ENCODE results near the gene TLR1.
A peak's percentile ranks its signal among the peaks of the same experiment; 100 is the strongest.
"Not testable (repeated sequence)": the region's sequence is repeated elsewhere in the genome, so short reads cannot be mapped to it uniquely, and the experiment has no call there.

The TLR1 gene

GRCh38 chr4:38807462-38807861 lies 2.9 kb upstream of the TLR1 start:
- DNase-seq (ENCODE audit: low read depth in 3 of 3) = not testable (repeated sequence)

GRCh38 chr4:38806251-38806650 lies 1.7 kb upstream of the TLR1 start:
- not testable (repeated sequence) for DNase-seq (ENCODE audit: low read depth in 3 of 3)

- DNase-seq (ENCODE audit: low read depth in 3 of 3) = peak in 1 of 3 experiments; percentile 14
These were observed 1.0 kb upstream of the TLR1 start for GRCh38 chr4:38805530-38806145.

- peak; percentile 6 to 23 (median 16) for DNase-seq (ENCODE audit: low read depth in 3 of 3)
These were observed 548 bp downstream of the TLR1 start for GRCh38 chr4:38803833-38804653.

- no peak for DNase-seq (ENCODE audit: low read depth in 3 of 3)
These were observed 1.8 kb downstream of the TLR1 start for GRCh38 chr4:38802561-38803355.

- no peak for DNase-seq (ENCODE audit: low read depth in 3 of 3)
These were observed 3.6 kb downstream of the TLR1 start for GRCh38 chr4:38800961-38801450.

GRCh38 chr4:38800366-38800765 lies 4.2 kb downstream of the TLR1 start:
- no peak for DNase-seq (ENCODE audit: low read depth in 3 of 3)

GRCh38 chr4:38795087-38795486 lies 9.5 kb downstream of the TLR1 start:
- DNase-seq (ENCODE audit: low read depth in 3 of 3) = no peak

GRCh38 chr4:38794051-38794450 lies 10.5 kb downstream of the TLR1 start:
- no peak for DNase-seq (ENCODE audit: low read depth in 3 of 3)

- DNase-seq (ENCODE audit: low read depth in 3 of 3) = no peak
These were observed 13.6 kb downstream of the TLR1 start for GRCh38 chr4:38791010-38791409.

- no peak for DNase-seq (ENCODE audit: low read depth in 3 of 3)
These were observed 16.3 kb downstream of the TLR1 start for GRCh38 chr4:38788317-38788716.

GRCh38 chr4:38787693-38788092 lies 16.9 kb downstream of the TLR1 start:
- no peak for DNase-seq (ENCODE audit: low read depth in 3 of 3)

GRCh38 chr4:38785901-38786402 lies 18.6 kb downstream of the TLR1 start:
- DNase-seq (ENCODE audit: low read depth in 3 of 3) = no peak

- DNase-seq (ENCODE audit: low read depth in 3 of 3) = no peak
These were observed 19.4 kb downstream of the TLR1 start for GRCh38 chr4:38785041-38785790.

GRCh38 chr4:38784141-38784540 lies 20.4 kb downstream of the TLR1 start:
- no peak for DNase-seq (ENCODE audit: low read depth in 3 of 3)

GRCh38 chr4:38783109-38783460 lies 21.5 kb downstream of the TLR1 start:
- DNase-seq (ENCODE audit: low read depth in 3 of 3) = no peak

GRCh38 chr4:38782452-38783108 lies 22.0 kb downstream of the TLR1 start, which contains the start of gene TLR10:
TSS of gene TLR10 (minus strand) at chr4:38782990. CDS start at chr4:38775590, 7,400 bp downstream.
- DNase-seq (ENCODE audit: low read depth in 3 of 3) = peak in 2 of 3 experiments; percentile 8 to 10

- DNase-seq (ENCODE audit: low read depth in 3 of 3) = no peak
These were observed 22.7 kb downstream of the TLR1 start for GRCh38 chr4:38781854-38782261.

GRCh38 chr4:38780833-38781484 lies 23.6 kb downstream of the TLR1 start:
- no peak for DNase-seq (ENCODE audit: low read depth in 3 of 3)

- DNase-seq (ENCODE audit: low read depth in 3 of 3) = no peak
These were observed 24.8 kb downstream of the TLR1 start for GRCh38 chr4:38779790-38780189.
